ENCODE results near the gene PLIN1. TPM values are rescaled to one million over a fixed set of nuclear protein-coding genes. Genes with fewer than 3 reads are reported as not detected.
A peak's percentile ranks its signal among the peaks of the same experiment; 100 is the strongest.

The PLIN1 gene, protein sequence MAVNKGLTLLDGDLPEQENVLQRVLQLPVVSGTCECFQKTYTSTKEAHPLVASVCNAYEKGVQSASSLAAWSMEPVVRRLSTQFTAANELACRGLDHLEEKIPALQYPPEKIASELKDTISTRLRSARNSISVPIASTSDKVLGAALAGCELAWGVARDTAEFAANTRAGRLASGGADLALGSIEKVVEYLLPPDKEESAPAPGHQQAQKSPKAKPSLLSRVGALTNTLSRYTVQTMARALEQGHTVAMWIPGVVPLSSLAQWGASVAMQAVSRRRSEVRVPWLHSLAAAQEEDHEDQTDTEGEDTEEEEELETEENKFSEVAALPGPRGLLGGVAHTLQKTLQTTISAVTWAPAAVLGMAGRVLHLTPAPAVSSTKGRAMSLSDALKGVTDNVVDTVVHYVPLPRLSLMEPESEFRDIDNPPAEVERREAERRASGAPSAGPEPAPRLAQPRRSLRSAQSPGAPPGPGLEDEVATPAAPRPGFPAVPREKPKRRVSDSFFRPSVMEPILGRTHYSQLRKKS
- not detected for total RNA-seq
- not detected for polyA plus RNA-seq

DNA sequence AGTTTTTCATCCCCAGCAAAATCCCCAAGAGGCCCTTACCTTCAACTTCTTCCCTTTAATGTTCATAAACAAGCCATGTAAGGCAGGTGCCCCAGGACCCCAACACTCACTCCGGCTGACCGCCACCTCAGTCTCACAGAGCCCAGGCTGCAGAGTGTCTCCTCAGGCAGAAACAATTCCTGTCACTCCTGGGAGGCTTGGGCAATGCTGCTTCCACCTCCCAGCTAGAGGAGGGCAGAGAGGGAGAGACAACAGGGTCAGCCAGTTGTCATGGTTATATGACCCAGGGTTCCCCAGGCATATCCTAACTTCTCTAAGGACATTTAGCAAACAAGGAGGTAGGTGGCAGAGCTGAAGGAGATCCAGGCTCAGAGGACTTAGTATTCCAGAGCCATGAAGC is at the start of gene PLIN1:
Gene PLIN1 (minus strand): TSS at position 156 of the 400 bp plus-strand sequence. CDS start 1,878 bp downstream, outside the sequence.
- Mint-ChIP-seq H3K9me3 (no peaks in the 10 kb centered on the region), H3K4me1 (no peaks in the 10 kb centered on the region), H3K27ac (peak within 1 kb of the TSS in 1 of 3 donors; percentile 59), H3K36me3 (peaks cover 18% of the 10 kb centered on the region), H3K4me3 (no peak within 1 kb of the TSS), H3K27me3 (peaks cover 5% of the 10 kb centered on the region)
- H3K27ac ChIP-seq (ENCODE audit: insufficient read depth, low read length, poor library complexity, severe bottlenecking), result no peak within 1 kb of the TSS
- H3K4me3 ChIP-seq (ENCODE audit: low read depth, low read length), result no peak within 1 kb of the TSS
- no peaks in the 10 kb centered on the region for H3K9me3 ChIP-seq (ENCODE audit: control insufficient read depth in 2 of 2, low read length in 2 of 2)
- DNase-seq, result no peak
- no peaks in the 10 kb centered on the region for H3K36me3 ChIP-seq (ENCODE audit: control insufficient read depth, insufficient read depth, low read length)
- no peak for ATAC-seq (ENCODE audit: low read depth in 2 of 2)
- no peaks in the 10 kb centered on the region for H3K4me1 ChIP-seq (ENCODE audit: control insufficient read depth, insufficient read depth, low read length, poor library complexity, severe bottlenecking)
- H3K27me3 ChIP-seq (ENCODE audit: control insufficient read depth, insufficient read depth, low read length), result no peaks in the 10 kb centered on the region

DNA sequence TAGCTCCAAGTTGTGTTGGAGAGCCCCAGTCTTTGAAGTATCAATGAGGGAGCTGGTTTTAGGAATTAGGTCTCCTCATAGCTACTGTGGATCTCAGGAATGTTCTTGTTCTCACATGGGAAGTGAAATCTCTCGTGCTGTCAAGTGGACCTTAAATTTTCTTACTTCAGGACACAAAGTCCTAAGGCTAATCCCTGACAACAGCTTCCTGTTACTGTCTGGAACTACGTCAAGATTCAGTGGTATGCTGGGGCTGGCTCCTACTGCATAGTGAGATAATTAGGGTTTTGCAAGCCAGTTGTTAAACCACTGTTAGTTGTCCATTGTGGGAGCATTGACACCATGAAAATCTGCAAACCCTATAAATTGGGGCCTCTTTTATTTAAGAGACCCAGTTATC is 49.1 kb upstream of the PLIN1 start:
- Histone ChIP-seq H3K27ac (ENCODE audit: insufficient read depth, low read length, poor library complexity, severe bottlenecking) (no peak overlapping the region), H3K9me3 (ENCODE audit: control insufficient read depth in 2 of 2, low read length in 2 of 2) (peaks cover 4 to 6% of the 10 kb centered on the region in 2 experiments), H3K27me3 (ENCODE audit: control insufficient read depth, insufficient read depth, low read length) (peaks cover 3% of the 10 kb centered on the region), H3K36me3 (ENCODE audit: control insufficient read depth, insufficient read depth, low read length) (no peaks in the 10 kb centered on the region), H3K4me1 (ENCODE audit: control insufficient read depth, insufficient read depth, low read length, poor library complexity, severe bottlenecking) (no peaks in the 10 kb centered on the region), H3K4me3 (ENCODE audit: low read depth, low read length) (no peak overlapping the region)
- DNase-seq (no peak), ATAC-seq (ENCODE audit: low read depth in 2 of 2) (no peak)
- no peak overlapping the region for H3K4me3 Mint-ChIP-seq
- no peak overlapping the region for H3K27ac Mint-ChIP-seq
- H3K36me3 Mint-ChIP-seq, result no peaks in the 10 kb centered on the region
- no peaks in the 10 kb centered on the region for H3K4me1 Mint-ChIP-seq
- H3K9me3 Mint-ChIP-seq, result peaks cover 0 to 5% (median 2%) of the 10 kb centered on the region in 7 donors
- H3K27me3 Mint-ChIP-seq, result peaks cover 5% of the 10 kb centered on the region

DNA sequence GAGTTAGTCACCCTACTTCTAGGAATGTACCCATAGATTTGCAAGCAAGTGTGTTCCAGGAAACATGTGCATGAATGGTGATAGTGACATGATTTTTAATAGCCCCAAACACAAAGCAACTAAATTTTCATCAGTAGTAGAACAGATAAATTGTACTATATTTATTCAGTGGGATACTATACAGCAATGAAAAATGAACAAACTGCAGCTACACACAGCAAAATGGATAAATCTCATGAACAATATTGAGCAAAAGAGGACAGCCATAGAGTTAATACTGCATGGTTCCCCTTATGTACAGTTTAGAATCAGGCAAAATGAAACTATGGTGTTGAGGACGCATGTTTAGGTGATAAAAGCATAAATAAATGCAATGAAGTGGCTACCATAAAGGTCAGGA is 45.9 kb upstream of the PLIN1 start:
- ATAC-seq (ENCODE audit: low read depth in 2 of 2) (no peak), DNase-seq (no peak)
- H3K36me3 Mint-ChIP-seq, result no peaks in the 10 kb centered on the region
- H3K27me3 Mint-ChIP-seq, result peaks cover 15% of the 10 kb centered on the region
- H3K9me3 Mint-ChIP-seq, result peaks cover 0 to 5% (median 2%) of the 10 kb centered on the region in 7 donors
- H3K27ac Mint-ChIP-seq, result no peak overlapping the region
- H3K27me3 ChIP-seq (ENCODE audit: control insufficient read depth, insufficient read depth, low read length), result peaks cover 6% of the 10 kb centered on the region
- no peaks in the 10 kb centered on the region for H3K4me1 ChIP-seq (ENCODE audit: control insufficient read depth, insufficient read depth, low read length, poor library complexity, severe bottlenecking)
- H3K4me1 Mint-ChIP-seq, result no peaks in the 10 kb centered on the region
- peaks cover 4 to 6% of the 10 kb centered on the region in 2 experiments for H3K9me3 ChIP-seq (ENCODE audit: control insufficient read depth in 2 of 2, low read length in 2 of 2)
- H3K4me3 Mint-ChIP-seq, result no peak overlapping the region
- no peaks in the 10 kb centered on the region for H3K36me3 ChIP-seq (ENCODE audit: control insufficient read depth, insufficient read depth, low read length)
- no peak overlapping the region for H3K27ac ChIP-seq (ENCODE audit: insufficient read depth, low read length, poor library complexity, severe bottlenecking)
- H3K4me3 ChIP-seq (ENCODE audit: low read depth, low read length), result no peak overlapping the region

DNA sequence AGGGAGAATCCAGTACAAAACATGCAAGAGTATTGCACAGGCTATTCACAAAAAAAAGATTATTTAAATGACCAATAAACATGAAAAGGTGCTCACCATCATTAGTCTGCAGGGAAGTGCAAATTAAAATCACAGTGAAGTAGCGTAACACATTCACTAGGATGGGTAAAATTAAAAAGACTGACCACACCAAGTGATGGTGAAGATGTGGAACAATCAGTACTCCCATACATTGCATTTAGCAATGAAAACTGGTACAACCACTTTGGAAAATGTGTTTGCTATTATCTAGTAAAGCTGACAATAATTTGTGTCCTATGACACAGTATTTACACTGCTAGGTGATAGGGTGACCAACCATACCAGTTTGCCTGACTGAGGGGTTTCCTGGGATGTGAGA is 45.5 kb upstream of the PLIN1 start:
- no peak overlapping the region for H3K4me3 ChIP-seq (ENCODE audit: low read depth, low read length)
- Mint-ChIP-seq H3K36me3 (no peaks in the 10 kb centered on the region), H3K27ac (no peak overlapping the region), H3K9me3 (peaks cover 0 to 5% (median 2%) of the 10 kb centered on the region in 7 donors), H3K4me1 (no peaks in the 10 kb centered on the region), H3K27me3 (peaks cover 18% of the 10 kb centered on the region), H3K4me3 (no peak overlapping the region)
- ATAC-seq (ENCODE audit: low read depth in 2 of 2) (no peak), DNase-seq (no peak)
- peaks cover 4 to 6% of the 10 kb centered on the region in 2 experiments for H3K9me3 ChIP-seq (ENCODE audit: control insufficient read depth in 2 of 2, low read length in 2 of 2)
- no peak overlapping the region for H3K27ac ChIP-seq (ENCODE audit: insufficient read depth, low read length, poor library complexity, severe bottlenecking)
- H3K36me3 ChIP-seq (ENCODE audit: control insufficient read depth, insufficient read depth, low read length), result no peaks in the 10 kb centered on the region
- peaks cover 6% of the 10 kb centered on the region for H3K27me3 ChIP-seq (ENCODE audit: control insufficient read depth, insufficient read depth, low read length)
- H3K4me1 ChIP-seq (ENCODE audit: control insufficient read depth, insufficient read depth, low read length, poor library complexity, severe bottlenecking), result no peaks in the 10 kb centered on the region

DNA sequence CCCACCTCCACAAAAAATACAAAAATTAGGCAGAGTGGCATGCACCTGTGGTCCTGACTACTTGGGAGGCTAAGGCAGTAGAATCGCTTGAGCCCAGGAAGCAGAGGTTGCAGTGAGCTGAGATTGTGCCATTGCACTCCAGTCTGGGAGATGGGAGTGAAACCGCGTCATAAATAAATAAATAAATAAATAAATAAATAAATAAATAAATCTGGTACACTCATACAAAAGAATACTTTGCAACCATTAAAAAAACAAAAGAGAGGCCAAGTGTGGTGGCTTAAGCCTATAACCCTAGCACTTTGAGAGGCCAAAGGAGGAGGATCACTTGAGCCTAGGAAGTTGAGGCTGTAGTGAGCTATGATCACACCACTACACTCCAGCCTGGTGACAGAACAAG is 43.9 kb upstream of the PLIN1 start:
- Histone ChIP-seq H3K9me3 (ENCODE audit: control insufficient read depth in 2 of 2, low read length in 2 of 2) (peaks cover 4 to 6% of the 10 kb centered on the region in 2 experiments), H3K36me3 (ENCODE audit: control insufficient read depth, insufficient read depth, low read length) (no peaks in the 10 kb centered on the region), H3K4me1 (ENCODE audit: control insufficient read depth, insufficient read depth, low read length, poor library complexity, severe bottlenecking) (no peaks in the 10 kb centered on the region), H3K27ac (ENCODE audit: insufficient read depth, low read length, poor library complexity, severe bottlenecking) (no peak overlapping the region), H3K27me3 (ENCODE audit: control insufficient read depth, insufficient read depth, low read length) (peaks cover 4% of the 10 kb centered on the region), H3K4me3 (ENCODE audit: low read depth, low read length) (no peak overlapping the region)
- H3K36me3 Mint-ChIP-seq, result no peaks in the 10 kb centered on the region
- no peak overlapping the region for H3K4me3 Mint-ChIP-seq
- H3K27ac Mint-ChIP-seq, result no peak overlapping the region
- DNase-seq (no peak), ATAC-seq (ENCODE audit: low read depth in 2 of 2) (no peak)
- no peaks in the 10 kb centered on the region for H3K4me1 Mint-ChIP-seq
- H3K9me3 Mint-ChIP-seq, result peaks cover 0 to 5% (median 2%) of the 10 kb centered on the region in 7 donors
- H3K27me3 Mint-ChIP-seq, result peaks cover 29% of the 10 kb centered on the region

DNA sequence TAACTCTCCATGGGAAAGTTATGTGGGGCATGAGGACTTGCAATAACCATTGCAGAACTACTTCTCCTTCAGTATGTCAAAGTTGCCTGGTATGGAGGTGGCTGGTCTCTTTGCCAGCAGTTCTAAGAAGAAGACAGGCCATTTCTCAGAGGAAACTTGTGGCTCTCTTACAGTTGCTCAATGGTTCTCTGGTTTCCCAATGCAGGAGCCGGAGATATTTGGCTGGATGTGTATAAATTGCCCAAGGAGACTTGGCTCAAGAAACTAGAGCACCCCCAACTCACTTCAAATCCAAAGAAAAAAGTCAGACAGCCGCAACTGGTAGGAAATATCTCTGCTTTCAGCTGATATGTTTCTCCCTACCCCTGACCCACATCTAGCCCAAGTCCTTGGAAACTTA is 35.6 kb upstream of the PLIN1 start:
- ATAC-seq (ENCODE audit: low read depth in 2 of 2), result no peak
- Mint-ChIP-seq H3K4me3 (no peak overlapping the region), H3K4me1 (no peaks in the 10 kb centered on the region), H3K27me3 (peaks cover 62% of the 10 kb centered on the region), H3K36me3 (no peaks in the 10 kb centered on the region), H3K27ac (no peak overlapping the region), H3K9me3 (peaks cover 0 to 1% (median 0%) of the 10 kb centered on the region in 7 donors)
- no peaks in the 10 kb centered on the region for H3K4me1 ChIP-seq (ENCODE audit: control insufficient read depth, insufficient read depth, low read length, poor library complexity, severe bottlenecking)
- peaks cover 3% of the 10 kb centered on the region for H3K27me3 ChIP-seq (ENCODE audit: control insufficient read depth, insufficient read depth, low read length)
- no peaks in the 10 kb centered on the region for H3K36me3 ChIP-seq (ENCODE audit: control insufficient read depth, insufficient read depth, low read length)
- no peaks in the 10 kb centered on the region for H3K9me3 ChIP-seq (ENCODE audit: control insufficient read depth in 2 of 2, low read length in 2 of 2)
- DNase-seq, result no peak
- no peak overlapping the region for H3K4me3 ChIP-seq (ENCODE audit: low read depth, low read length)
- H3K27ac ChIP-seq (ENCODE audit: insufficient read depth, low read length, poor library complexity, severe bottlenecking), result no peak overlapping the region

DNA sequence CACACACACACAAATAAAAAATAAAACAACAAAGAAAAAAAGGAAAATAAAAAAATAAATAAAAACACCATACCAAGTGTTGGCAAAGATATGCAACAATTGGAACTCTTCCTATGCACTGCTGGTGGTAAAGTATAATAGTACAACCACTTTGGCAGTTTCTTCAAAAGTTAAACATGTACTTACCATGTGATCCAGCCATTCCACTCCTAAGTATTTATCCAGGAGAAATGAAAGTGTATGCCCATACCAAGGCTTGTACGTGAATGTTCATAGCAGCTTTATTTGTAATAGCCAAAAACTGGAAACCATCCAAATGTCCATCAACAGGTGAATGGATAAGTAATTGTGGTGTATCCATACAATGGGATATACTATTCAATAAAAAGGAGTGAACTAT is 28.4 kb upstream of the PLIN1 start:
- no peak overlapping the region for H3K27ac Mint-ChIP-seq
- Histone ChIP-seq H3K4me3 (ENCODE audit: low read depth, low read length) (no peak overlapping the region), H3K9me3 (ENCODE audit: control insufficient read depth in 2 of 2, low read length in 2 of 2) (no peaks in the 10 kb centered on the region), H3K27me3 (ENCODE audit: control insufficient read depth, insufficient read depth, low read length) (peaks cover 19% of the 10 kb centered on the region), H3K27ac (ENCODE audit: insufficient read depth, low read length, poor library complexity, severe bottlenecking) (no peak overlapping the region), H3K36me3 (ENCODE audit: control insufficient read depth, insufficient read depth, low read length) (no peaks in the 10 kb centered on the region), H3K4me1 (ENCODE audit: control insufficient read depth, insufficient read depth, low read length, poor library complexity, severe bottlenecking) (no peaks in the 10 kb centered on the region)
- no peaks in the 10 kb centered on the region for H3K4me1 Mint-ChIP-seq
- peaks cover 50% of the 10 kb centered on the region for H3K27me3 Mint-ChIP-seq
- peaks cover 0 to 1% (median 0%) of the 10 kb centered on the region in 7 donors for H3K9me3 Mint-ChIP-seq
- no peaks in the 10 kb centered on the region for H3K36me3 Mint-ChIP-seq
- DNase-seq (no peak), ATAC-seq (ENCODE audit: low read depth in 2 of 2) (no peak)
- H3K4me3 Mint-ChIP-seq, result no peak overlapping the region

DNA sequence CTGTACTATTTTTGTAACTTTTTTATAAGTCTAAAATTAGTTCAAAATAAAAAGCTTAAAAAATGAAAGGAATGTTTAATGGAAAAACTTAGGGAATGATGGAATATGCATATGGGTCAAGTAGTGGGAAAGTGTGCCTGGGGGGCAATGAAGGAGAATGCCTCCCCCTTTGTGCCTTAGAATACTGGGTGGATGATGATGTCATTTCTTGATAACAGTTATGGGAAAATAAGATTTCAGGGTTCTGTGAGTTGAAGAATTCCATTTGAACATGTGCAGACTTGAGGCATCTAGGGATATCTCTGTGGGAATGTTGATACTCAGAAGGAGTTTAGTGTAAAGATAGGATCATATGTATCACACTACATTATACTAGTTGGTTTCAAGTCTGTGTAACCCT is 25.2 kb upstream of the PLIN1 start:
- H3K4me3 ChIP-seq (ENCODE audit: low read depth, low read length), result no peak overlapping the region
- no peak overlapping the region for H3K27ac ChIP-seq (ENCODE audit: insufficient read depth, low read length, poor library complexity, severe bottlenecking)
- H3K27me3 ChIP-seq (ENCODE audit: control insufficient read depth, insufficient read depth, low read length), result peaks cover 30% of the 10 kb centered on the region
- no peak overlapping the region for H3K4me3 Mint-ChIP-seq
- H3K9me3 ChIP-seq (ENCODE audit: control insufficient read depth in 2 of 2, low read length in 2 of 2), result no peaks in the 10 kb centered on the region
- H3K9me3 Mint-ChIP-seq, result peaks cover 0 to 2% (median 0%) of the 10 kb centered on the region in 7 donors
- no peaks in the 10 kb centered on the region for H3K4me1 ChIP-seq (ENCODE audit: control insufficient read depth, insufficient read depth, low read length, poor library complexity, severe bottlenecking)
- DNase-seq, result no peak
- H3K27me3 Mint-ChIP-seq, result peaks cover 55% of the 10 kb centered on the region
- no peaks in the 10 kb centered on the region for H3K36me3 Mint-ChIP-seq
- no peaks in the 10 kb centered on the region for H3K4me1 Mint-ChIP-seq
- no peak overlapping the region for H3K27ac Mint-ChIP-seq
- no peaks in the 10 kb centered on the region for H3K36me3 ChIP-seq (ENCODE audit: control insufficient read depth, insufficient read depth, low read length)
- no peak for ATAC-seq (ENCODE audit: low read depth in 2 of 2)
